Osteoblast (primary cell): ENCODE results near the gene CCNJL. TPM values are rescaled to one million over a fixed set of nuclear protein-coding genes. Genes with fewer than 3 reads are reported as not detected.

Experiments used
- DNase-seq: peaks from one replicate; pipeline ENCODE4 v3.0.0; 2011; ENCODE audit warnings: low spot score, mixed read lengths; ENCODE audit not compliant: insufficient read length; ENCODE audit errors: missing footprints
- H2AFZ ChIP-seq: 2 replicates; pipeline ENCODE4 v1.6.0; 2011; ENCODE audit warnings: mild to moderate bottlenecking, low read length
- H3K27ac ChIP-seq: 2 replicates; pipeline ENCODE4 v1.5.1; 2011; ENCODE audit warnings: mild to moderate bottlenecking, low read depth, low read length, moderate library complexity
- H3K27me3 ChIP-seq: 2 replicates; pipeline ENCODE4 v1.6.0; 2012; ENCODE audit warnings: mild to moderate bottlenecking, control low read depth, inconsistent platforms, low read length, moderate library complexity; ENCODE audit not compliant: insufficient read depth
- H3K36me3 ChIP-seq: 2 replicates; pipeline ENCODE4 v1.5.1; 2011; ENCODE audit warnings: mild to moderate bottlenecking, low read length, control low read depth, moderate library complexity; ENCODE audit not compliant: insufficient read depth
- H3K4me1 ChIP-seq: 2 replicates; pipeline ENCODE4 v1.5.1; 2011; ENCODE audit warnings: mild to moderate bottlenecking, low read length, control low read depth, moderate library complexity; ENCODE audit not compliant: insufficient read depth
- H3K4me2 ChIP-seq: 2 replicates; pipeline ENCODE4 v1.6.0; 2011; ENCODE audit warnings: mild to moderate bottlenecking, low read length; ENCODE audit not compliant: insufficient read depth
- H3K4me3 ChIP-seq: fragments of 200-600 bp; sonication (generic); 3 replicates; pipeline ENCODE4 v1.5.1; 2012; ENCODE audit warnings: mild to moderate bottlenecking, low read length, inconsistent platforms; ENCODE audit not compliant: insufficient read depth
- H3K79me2 ChIP-seq: 2 replicates; pipeline ENCODE4 v1.6.0; 2012; ENCODE audit warnings: mild to moderate bottlenecking, low read length, control low read depth, inconsistent platforms; ENCODE audit not compliant: insufficient read depth
- H3K9me3 ChIP-seq: 2 replicates; pipeline ENCODE4 v1.5.1; 2011; ENCODE audit warnings: low read depth, low read length, control low read depth
- H4K20me1 ChIP-seq: 2 replicates; pipeline ENCODE4 v1.6.0; 2012; ENCODE audit warnings: mild to moderate bottlenecking, low read length, control low read depth; ENCODE audit not compliant: insufficient read depth
- CTCF ChIP-seq: IDR thresholded peaks from 2 replicates; pipeline ENCODE4 v1.5.1; 2011; ENCODE audit warnings: mild to moderate bottlenecking, low read depth, low read length, moderate library complexity; ENCODE audit errors: extremely low read depth
- total RNA-seq: library from RNA; depleted of rRNA; stranded (reverse); fragments of >200 nt; gene quantifications from 2 replicates; pipeline ENCODE4 v1.2.3, GENCODE V29; 2012

Gene CCNJL
- total RNA-seq, 1 donor: 1.1 TPM

- H4K20me1 ChIP-seq: no peaks in the 10 kb centered on the region
- H2AFZ ChIP-seq: no peak overlapping the region
- no peaks in the 10 kb centered on the region for H3K79me2 ChIP-seq
- H3K4me1 ChIP-seq: no peaks in the 10 kb centered on the region
- H3K36me3 ChIP-seq: no peaks in the 10 kb centered on the region
- no peak for DNase-seq
- no peak overlapping the region for H3K27ac ChIP-seq
- no peaks in the 10 kb centered on the region for H3K27me3 ChIP-seq
- no peak overlapping the region for H3K4me3 ChIP-seq
- no peak overlapping the region for H3K4me2 ChIP-seq
- no peak for TF ChIP-seq CTCF
- no peaks in the 10 kb centered on the region for H3K9me3 ChIP-seq
These were observed 72.0 kb downstream of the CCNJL start for GRCh38 chr5:160240350-160240749.

GRCh38 chr5:160237571-160238093 lies 74.7 kb downstream of the CCNJL start:
- H2AFZ ChIP-seq: no peak overlapping the region
- H3K27ac ChIP-seq: no peak overlapping the region
- H3K36me3 ChIP-seq: no peaks in the 10 kb centered on the region
- no peak overlapping the region for H3K4me3 ChIP-seq
- no peaks in the 10 kb centered on the region for H3K9me3 ChIP-seq
- no peak for TF ChIP-seq CTCF
- H3K79me2 ChIP-seq: no peaks in the 10 kb centered on the region
- H3K4me1 ChIP-seq: no peaks in the 10 kb centered on the region
- no peak for DNase-seq
- H3K27me3 ChIP-seq: no peaks in the 10 kb centered on the region
- no peaks in the 10 kb centered on the region for H4K20me1 ChIP-seq
- no peak overlapping the region for H3K4me2 ChIP-seq

GRCh38 chr5:160235731-160236130 lies 76.6 kb downstream of the CCNJL start:
- H3K4me3 ChIP-seq: no peak overlapping the region
- no peaks in the 10 kb centered on the region for H3K9me3 ChIP-seq
- no peaks in the 10 kb centered on the region for H3K4me1 ChIP-seq
- H2AFZ ChIP-seq: no peak overlapping the region
- no peaks in the 10 kb centered on the region for H4K20me1 ChIP-seq
- H3K79me2 ChIP-seq: no peaks in the 10 kb centered on the region
- no peak for DNase-seq
- no peaks in the 10 kb centered on the region for H3K27me3 ChIP-seq
- no peak overlapping the region for H3K27ac ChIP-seq
- no peak for TF ChIP-seq CTCF
- no peak overlapping the region for H3K4me2 ChIP-seq
- H3K36me3 ChIP-seq: no peaks in the 10 kb centered on the region

- no peak overlapping the region for H3K4me2 ChIP-seq
- no peak overlapping the region for H3K4me3 ChIP-seq
- no peaks in the 10 kb centered on the region for H3K9me3 ChIP-seq
- H3K36me3 ChIP-seq: no peaks in the 10 kb centered on the region
- H3K79me2 ChIP-seq: no peaks in the 10 kb centered on the region
- H3K4me1 ChIP-seq: no peaks in the 10 kb centered on the region
- TF ChIP-seq CTCF: no peak
- H4K20me1 ChIP-seq: no peaks in the 10 kb centered on the region
- no peak overlapping the region for H2AFZ ChIP-seq
- no peak overlapping the region for H3K27ac ChIP-seq
- no peak for DNase-seq
- no peaks in the 10 kb centered on the region for H3K27me3 ChIP-seq
These were observed 79.1 kb downstream of the CCNJL start for GRCh38 chr5:160233215-160233614.
